ENCODE data around the gene THRA. TPM values are rescaled to one million over a fixed set of nuclear protein-coding genes. Genes with fewer than 3 reads are reported as not detected.

The THRA gene
- total and polyA plus RNA-seq, 12 donors = 29.8 to 102 (median 67.1) TPM

DNA sequence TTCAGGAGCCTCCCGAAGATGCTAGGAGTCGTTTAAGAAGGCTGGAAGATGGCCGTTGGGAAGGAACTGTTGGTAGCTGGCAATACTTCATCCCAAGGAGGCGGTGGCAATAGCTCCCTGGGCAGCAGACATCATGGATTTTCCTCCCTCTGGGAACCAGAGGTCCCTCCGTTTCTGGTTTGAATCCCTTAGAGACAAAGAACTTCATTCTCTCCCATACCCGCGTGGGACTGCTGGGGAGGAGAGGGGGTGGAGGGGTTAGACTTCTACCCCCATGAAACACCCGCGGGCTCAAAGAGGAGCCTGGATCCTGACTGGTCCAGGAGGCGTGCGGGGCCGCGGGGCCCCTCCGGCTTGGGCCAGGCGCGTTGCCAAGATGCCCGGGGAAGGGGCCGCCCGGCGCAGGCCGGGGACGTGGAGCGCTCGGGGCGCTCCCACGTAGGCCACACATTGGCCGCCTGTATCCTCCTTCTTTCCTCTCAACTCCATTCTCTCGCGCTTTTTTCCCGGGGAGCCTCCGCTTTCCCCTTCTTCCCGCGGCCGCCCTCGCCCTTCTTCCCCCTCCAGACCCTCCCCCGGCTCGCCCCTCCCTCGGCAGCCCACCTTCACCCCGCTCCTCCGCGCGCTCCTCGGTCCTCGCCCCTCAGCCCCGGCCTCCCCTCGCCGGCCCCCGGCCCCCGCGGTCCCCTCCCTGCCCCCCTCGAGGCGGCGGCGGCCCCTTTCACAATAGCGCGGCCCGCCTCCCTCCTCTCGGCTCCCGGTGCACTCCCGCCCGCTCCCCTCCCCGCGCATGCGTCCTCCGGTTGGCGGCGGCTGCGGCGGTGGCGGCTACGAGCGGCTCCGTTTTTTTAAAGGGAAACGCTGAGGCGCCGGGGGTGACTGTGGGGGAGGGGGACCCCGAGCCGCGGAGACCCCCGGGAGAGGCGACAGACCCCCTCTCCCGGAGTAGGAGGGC is 58.7 kb downstream of the THRA start, which contains the start of gene MSL1:
MSL1 (plus strand) TSS at position 791 of the 955 bp plus-strand sequence. CDS start 642 bp downstream, outside the sequence.
- TF ChIP-seq, protein P1, sequence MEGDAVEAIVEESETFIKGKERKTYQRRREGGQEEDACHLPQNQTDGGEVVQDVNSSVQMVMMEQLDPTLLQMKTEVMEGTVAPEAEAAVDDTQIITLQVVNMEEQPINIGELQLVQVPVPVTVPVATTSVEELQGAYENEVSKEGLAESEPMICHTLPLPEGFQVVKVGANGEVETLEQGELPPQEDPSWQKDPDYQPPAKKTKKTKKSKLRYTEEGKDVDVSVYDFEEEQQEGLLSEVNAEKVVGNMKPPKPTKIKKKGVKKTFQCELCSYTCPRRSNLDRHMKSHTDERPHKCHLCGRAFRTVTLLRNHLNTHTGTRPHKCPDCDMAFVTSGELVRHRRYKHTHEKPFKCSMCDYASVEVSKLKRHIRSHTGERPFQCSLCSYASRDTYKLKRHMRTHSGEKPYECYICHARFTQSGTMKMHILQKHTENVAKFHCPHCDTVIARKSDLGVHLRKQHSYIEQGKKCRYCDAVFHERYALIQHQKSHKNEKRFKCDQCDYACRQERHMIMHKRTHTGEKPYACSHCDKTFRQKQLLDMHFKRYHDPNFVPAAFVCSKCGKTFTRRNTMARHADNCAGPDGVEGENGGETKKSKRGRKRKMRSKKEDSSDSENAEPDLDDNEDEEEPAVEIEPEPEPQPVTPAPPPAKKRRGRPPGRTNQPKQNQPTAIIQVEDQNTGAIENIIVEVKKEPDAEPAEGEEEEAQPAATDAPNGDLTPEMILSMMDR (IDR thresholded peaks at IDR 0.05) = no peak
- DNase-seq = peak; percentile 90 to 92
- intact Hi-C loops (cut with DNase I) = loop anchor here in 2 of 10 donors (2.0 kb wide), 3 partner anchors 15 to 45 kb away; no protein-coding TSS in a partner anchor

GRCh38 chr17:40122136-40122998 is 59.6 kb downstream of the THRA start:
- peak overlapping the region; percentile 89 to 100 (median 100) for H3K4me3 ChIP-seq
- 1% methylated on average over 65 to 91 of the region's 97 CpGs for WGBS, 2 donors
- no peaks in the 10 kb centered on the region for H3K27me3 ChIP-seq
- peaks cover 0 to 23% (median 11%) of the 10 kb centered on the region in 9 donors for H3K36me3 ChIP-seq
- peak overlapping the region; percentile 92 to 99 (median 97) for H3K27ac ChIP-seq
- TF ChIP-seq, protein P1 (IDR thresholded peaks at IDR 0.05) = peak in 4 of 9 donors; percentile 13 to 50 (median 32)
- peaks cover 5 to 39% (median 31%) of the 10 kb centered on the region in 9 donors for H3K4me1 ChIP-seq
- DNase-seq (peak; percentile 52 to 69), ATAC-seq (peak; percentile 53 to 70 (median 64))
- intact Hi-C loops (cut with DNase I) = loop anchor here in 2 of 10 donors (2.0 kb wide), 3 partner anchors 14 to 44 kb away; no protein-coding TSS in a partner anchor
- H3K9me3 ChIP-seq = no peaks in the 10 kb centered on the region

More for the DNA sequence above, 58.7 kb downstream of the THRA start, which contains the start of gene MSL1:
- Histone ChIP-seq H3K9me3 (no peaks in the 10 kb centered on the region), H3K27ac (peak within 1 kb of the TSS; percentile 92 to 99 (median 97)), H3K27me3 (no peaks in the 10 kb centered on the region), H3K4me3 (peak within 1 kb of the TSS; percentile 89 to 100 (median 100)), H3K4me1 (peaks cover 5 to 39% (median 31%) of the 10 kb centered on the region in 9 donors), H3K36me3 (peaks cover 0 to 14% (median 2%) of the 10 kb centered on the region in 9 donors)
- peak; percentile 89 to 93 (median 90) for ATAC-seq
- WGBS, 2 donors = 0 to 1% methylated on average over 56 to 82 of the region's 82 CpGs

DNA sequence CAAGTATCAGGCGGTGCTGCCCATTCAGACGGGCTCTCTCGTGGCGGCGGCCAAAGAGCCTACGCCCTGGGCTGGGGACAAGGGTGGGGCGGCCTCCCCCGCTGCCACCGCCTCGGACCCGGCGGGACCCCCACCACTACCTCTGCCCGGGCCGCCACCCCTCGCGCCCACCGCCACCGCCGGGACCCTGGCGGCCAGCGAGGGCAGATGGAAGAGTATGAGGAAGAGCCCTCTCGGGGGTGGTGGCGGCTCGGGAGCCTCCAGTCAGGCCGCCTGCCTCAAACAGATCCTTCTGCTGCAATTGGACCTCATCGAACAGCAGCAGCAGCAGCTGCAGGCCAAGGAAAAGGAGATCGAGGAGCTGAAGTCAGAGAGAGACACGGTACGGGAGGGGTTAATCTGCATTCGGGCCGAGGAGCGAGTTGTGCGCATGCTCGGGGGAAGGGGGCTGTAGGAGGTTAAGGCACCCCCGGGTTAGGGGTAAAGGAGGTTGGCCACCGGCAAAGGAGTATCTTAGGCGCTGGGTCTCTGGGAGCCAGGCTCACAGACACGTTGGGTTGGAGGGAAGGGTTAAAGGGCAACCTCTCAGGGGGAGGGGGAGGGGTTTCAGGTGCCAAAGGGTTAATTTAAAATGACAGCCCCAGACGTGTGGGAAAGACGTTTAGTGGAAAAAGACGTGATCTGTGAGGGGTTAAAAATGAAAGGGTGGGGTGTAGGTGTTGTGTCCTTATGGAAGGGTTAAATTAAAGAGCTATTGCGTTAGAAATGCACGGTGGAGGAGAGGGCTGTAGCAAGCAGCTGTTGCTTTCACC is 60.4 kb downstream of the THRA start:
- DNase-seq (peak; percentile 53 to 65), ATAC-seq (peak; percentile 12 to 48 (median 36))
- 0 to 1% methylated on average over 42 to 43 of the region's 43 CpGs for WGBS, 2 donors
- peak overlapping the region; percentile 89 to 100 (median 100) for H3K4me3 ChIP-seq
- peaks cover 5 to 39% (median 31%) of the 10 kb centered on the region in 9 donors for H3K4me1 ChIP-seq
- peak overlapping the region; percentile 92 to 99 (median 97) for H3K27ac ChIP-seq
- H3K27me3 ChIP-seq = no peaks in the 10 kb centered on the region
- TF ChIP-seq, protein P1 (IDR thresholded peaks at IDR 0.05) = peak in 1 of 9 donors; percentile 9
- H3K9me3 ChIP-seq = no peaks in the 10 kb centered on the region
- peaks cover 0 to 32% (median 18%) of the 10 kb centered on the region in 9 donors for H3K36me3 ChIP-seq
- intact Hi-C loops (cut with DNase I) = loop anchor here in 2 of 10 donors (2.0 kb wide), 3 partner anchors 14 to 44 kb away; no protein-coding TSS in a partner anchor
